H9 (cell line): ENCODE measurements around the gene WSB2. TPM values are rescaled to one million over a fixed set of nuclear protein-coding genes. Genes with fewer than 3 reads are reported as not detected.

Experiments
- DNase-seq: peaks from one replicate; pipeline ENCODE4 v3.0.0-alpha.2; 2017
- H2AFZ ChIP-seq: one replicate; pipeline ENCODE4 v1.6.1; 2013; ENCODE audit warnings: mild to moderate bottlenecking, low read length, control low read depth, moderate library complexity
- H2AK5ac ChIP-seq: 2 replicates; pipeline ENCODE4 v1.6.1; 2013; ENCODE audit warnings: low read length, control low read depth, mixed read lengths; ENCODE audit not compliant: insufficient read length
- H2BK120ac ChIP-seq: one replicate; pipeline ENCODE4 v1.6.1; 2013; ENCODE audit warnings: low read depth, mild to moderate bottlenecking, low read length, control low read depth, inconsistent platforms; ENCODE audit not compliant: poor library complexity, severe bottlenecking
- H2BK12ac ChIP-seq: 2 replicates; pipeline ENCODE4 v1.6.1; 2013; ENCODE audit warnings: low read length, control low read depth, mixed read lengths, low read depth; ENCODE audit not compliant: insufficient read length
- H2BK15ac ChIP-seq: 2 replicates; pipeline ENCODE4 v1.6.1; 2013; ENCODE audit warnings: low read depth, low read length, control low read depth
- H2BK20ac ChIP-seq: one replicate; pipeline ENCODE4 v1.6.1; 2013; ENCODE audit warnings: low read depth, mild to moderate bottlenecking, low read length, control low read depth, inconsistent platforms; ENCODE audit not compliant: poor library complexity, severe bottlenecking
- H2BK5ac ChIP-seq: 2 replicates; pipeline ENCODE4 v1.6.1; 2013; ENCODE audit warnings: low read length, control low read depth, mixed read lengths; ENCODE audit not compliant: insufficient read length
- H3K14ac ChIP-seq: 2 replicates; pipeline ENCODE4 v1.6.1; 2013; ENCODE audit warnings: low read length, control low read depth; ENCODE audit not compliant: insufficient read depth
- H3K18ac ChIP-seq: 2 replicates; pipeline ENCODE4 v1.6.1; 2013; ENCODE audit warnings: low read depth, mild to moderate bottlenecking, mixed read lengths, low read length, control low read depth; ENCODE audit not compliant: insufficient read length
- H3K23ac ChIP-seq: 2 replicates; pipeline ENCODE4 v1.6.1; 2013; ENCODE audit warnings: low read length, control low read depth, mixed read lengths, low read depth; ENCODE audit not compliant: insufficient read length
- H3K23me2 ChIP-seq: 2 replicates; pipeline ENCODE4 v1.6.1; 2013; ENCODE audit warnings: low read depth, mild to moderate bottlenecking, mixed read lengths, low read length, control low read depth; ENCODE audit not compliant: insufficient read length, poor library complexity, severe bottlenecking
- H3K27ac ChIP-seq: 2 replicates; pipeline ENCODE4 v1.5.1; 2013; ENCODE audit warnings: low read length, control low read depth, mixed read lengths, low read depth; ENCODE audit not compliant: insufficient read length
- H3K27me3 ChIP-seq: 2 replicates; pipeline ENCODE4 v1.6.1; 2013; ENCODE audit warnings: low read length, control low read depth, inconsistent platforms; ENCODE audit not compliant: insufficient read depth
- H3K4ac ChIP-seq: 2 replicates; pipeline ENCODE4 v1.6.1; 2013; ENCODE audit warnings: low read depth, mild to moderate bottlenecking, control low read depth, inconsistent platforms, low read length, moderate library complexity
- H3K4me1 ChIP-seq: 2 replicates; pipeline ENCODE4 v1.6.1; 2013; ENCODE audit warnings: low read length, control low read depth, inconsistent platforms; ENCODE audit not compliant: insufficient read depth
- H3K4me2 ChIP-seq: 2 replicates; pipeline ENCODE4 v1.6.1; 2013; ENCODE audit warnings: low read length, control low read depth, mixed read lengths; ENCODE audit not compliant: insufficient read length, insufficient read depth
- H3K56ac ChIP-seq: 2 replicates; pipeline ENCODE4 v1.6.1; 2013; ENCODE audit warnings: low read depth, mild to moderate bottlenecking, mixed read lengths, low read length, control low read depth; ENCODE audit not compliant: insufficient read length
- H3K79me1 ChIP-seq: 2 replicates; pipeline ENCODE4 v1.6.1; 2013; ENCODE audit warnings: low read depth, mild to moderate bottlenecking, moderate library complexity, low read length, control low read depth, inconsistent platforms; ENCODE audit not compliant: insufficient read depth, poor library complexity, severe bottlenecking
- H3K79me2 ChIP-seq: 2 replicates; pipeline ENCODE4 v1.6.1; 2013; ENCODE audit warnings: low read length, control low read depth, inconsistent platforms; ENCODE audit not compliant: insufficient read depth
- H3K9ac ChIP-seq: 2 replicates; pipeline ENCODE4 v1.6.1; 2013; ENCODE audit warnings: low read length, control low read depth, mixed read lengths; ENCODE audit not compliant: insufficient read length; ENCODE audit errors: extremely low read depth
- H3K9me3 ChIP-seq: one replicate; pipeline ENCODE4 v1.6.1; 2013; ENCODE audit warnings: low read depth, low read length, inconsistent platforms; ENCODE audit not compliant: control insufficient read depth
- H3T11ph ChIP-seq: one replicate; pipeline ENCODE4 v1.6.1; 2013; ENCODE audit warnings: mild to moderate bottlenecking, low read length, control low read depth, inconsistent platforms
- H4K20me1 ChIP-seq: one replicate; pipeline ENCODE4 v1.6.1; 2013; ENCODE audit not compliant: control insufficient read depth, insufficient read length, insufficient read depth
- H4K5ac ChIP-seq: 2 replicates; pipeline ENCODE4 v1.6.1; 2013; ENCODE audit warnings: low read depth, mild to moderate bottlenecking, mixed read lengths, low read length, control low read depth; ENCODE audit not compliant: insufficient read length
- H4K8ac ChIP-seq: replicated peaks from 2 replicates; pipeline ENCODE4 v1.6.1; 2013; ENCODE audit warnings: low read length, control low read depth, mixed read lengths, low read depth; ENCODE audit not compliant: insufficient read length
- H4K91ac ChIP-seq: 2 replicates; pipeline ENCODE4 v1.6.1; 2013; ENCODE audit warnings: low read depth, mild to moderate bottlenecking, moderate library complexity, mixed read lengths, low read length, control low read depth; ENCODE audit not compliant: insufficient read length
- H3K27ac Mint-ChIP-seq, 3 experiments: 2 replicates in 2 of 3; 3 replicates in 1 of 3; pipeline ENCODE4 v1.8.0; 2020 to 2021; ENCODE audit warnings: mixed read lengths in 3 of 3, mild to moderate bottlenecking in 1 of 3, moderate library complexity in 1 of 3
- H3K27me3 Mint-ChIP-seq: 2 replicates; pipeline ENCODE4 v1.8.0; 2021; ENCODE audit warnings: low read depth, mild to moderate bottlenecking, moderate library complexity, mixed read lengths
- H3K36me3 Mint-ChIP-seq, 3 experiments: 2 replicates in 2 of 3; 3 replicates in 1 of 3; pipeline ENCODE4 v1.8.0; 2020 to 2021; ENCODE audit warnings: low read depth in 3 of 3, mixed read lengths in 3 of 3; ENCODE audit not compliant: insufficient read depth in 1 of 3
- H3K4me1 Mint-ChIP-seq, 2 experiments: 2 replicates each; pipeline ENCODE4 v1.8.0; 2020; ENCODE audit warnings: mixed read lengths in 2 of 2
- H3K4me3 Mint-ChIP-seq, 2 experiments: 2 replicates in 1 of 2; 3 replicates in 1 of 2; pipeline ENCODE4 v1.8.0; 2020 to 2021; ENCODE audit warnings: mild to moderate bottlenecking in 2 of 2, mixed read lengths in 2 of 2, moderate library complexity in 1 of 2
- H3K9me3 Mint-ChIP-seq, 2 experiments: 2 replicates in 1 of 2; 3 replicates in 1 of 2; pipeline ENCODE4 v1.8.0; 2020; ENCODE audit warnings: mild to moderate bottlenecking in 2 of 2, mixed read lengths in 2 of 2, moderate library complexity in 1 of 2
- WGBS: extraction: QIAGEN DNeasy Blood & Tissue Kit; methylation state at CpG from one replicate; pipeline ENCODE4 v1.1.7; 2013; ENCODE audit warnings: missing lambda C conversion rate, low lambda C conversion rate, mixed read lengths; ENCODE audit not compliant: insufficient read length; ENCODE audit errors: extremely low coverage; 5-methylcytosine and 5-hydroxymethylcytosine counted together
- total RNA-seq: library from RNA; stranded (reverse); gene quantifications from 2 replicates; pipeline ENCODE4 v1.2.1, GENCODE V29; 2021
- TF ChIP-seq, protein P1 (sequence below): fragments of 200-600 bp; sonication (generic); conservative IDR thresholded peaks from 3 replicates; pipeline ENCODE4 v1.8.0; 2021; ENCODE audit warnings: antibody characterized with exemption, mild to moderate bottlenecking

Gene WSB2
- total RNA-seq, 1 experiment from 2014 or later: 58.6 TPM

- Histone ChIP-seq H4K91ac (no peak overlapping the region), H2BK5ac (no peak overlapping the region), H3K9ac (no peak overlapping the region), H4K5ac (no peak overlapping the region), H2AFZ (no peak overlapping the region), H3K79me2 (no peaks in the 10 kb centered on the region; the same call in 1 of the 2 replicates), H3K9me3 (no peaks in the 10 kb centered on the region), H3T11ph (no peak overlapping the region), H4K8ac (no peak overlapping the region), H3K23ac (no peak overlapping the region), H2BK120ac (no peak overlapping the region), H3K56ac (no peak overlapping the region), H2BK12ac (no peak overlapping the region), H3K18ac (no peak overlapping the region), H2AK5ac (no peak overlapping the region), H2BK20ac (no peak overlapping the region), H3K4me2 (no peak overlapping the region), H3K4me1 (no peaks in the 10 kb centered on the region; the same call in 1 of the 2 replicates), H3K27me3 (no peaks in the 10 kb centered on the region), H3K4ac (no peak overlapping the region), H3K27ac (no peak overlapping the region), H4K20me1 (no peaks in the 10 kb centered on the region), H3K79me1 (no peaks in the 10 kb centered on the region), H3K14ac (no peak overlapping the region), H3K23me2 (peaks cover 6% of the 10 kb centered on the region), H2BK15ac (no peak overlapping the region)
- Mint-ChIP-seq H3K4me1 (peaks cover 13 to 18% of the 10 kb centered on the region in 2 experiments), H3K27ac (no peak overlapping the region), H3K4me3 (no peak overlapping the region), H3K36me3 (peaks cover 0 to 3% (median 0%) of the 10 kb centered on the region in 3 experiments; a peak in 1 of 7 replicates), H3K9me3 (no peaks in the 10 kb centered on the region), H3K27me3 (no peaks in the 10 kb centered on the region)
- TF ChIP-seq, protein P1, sequence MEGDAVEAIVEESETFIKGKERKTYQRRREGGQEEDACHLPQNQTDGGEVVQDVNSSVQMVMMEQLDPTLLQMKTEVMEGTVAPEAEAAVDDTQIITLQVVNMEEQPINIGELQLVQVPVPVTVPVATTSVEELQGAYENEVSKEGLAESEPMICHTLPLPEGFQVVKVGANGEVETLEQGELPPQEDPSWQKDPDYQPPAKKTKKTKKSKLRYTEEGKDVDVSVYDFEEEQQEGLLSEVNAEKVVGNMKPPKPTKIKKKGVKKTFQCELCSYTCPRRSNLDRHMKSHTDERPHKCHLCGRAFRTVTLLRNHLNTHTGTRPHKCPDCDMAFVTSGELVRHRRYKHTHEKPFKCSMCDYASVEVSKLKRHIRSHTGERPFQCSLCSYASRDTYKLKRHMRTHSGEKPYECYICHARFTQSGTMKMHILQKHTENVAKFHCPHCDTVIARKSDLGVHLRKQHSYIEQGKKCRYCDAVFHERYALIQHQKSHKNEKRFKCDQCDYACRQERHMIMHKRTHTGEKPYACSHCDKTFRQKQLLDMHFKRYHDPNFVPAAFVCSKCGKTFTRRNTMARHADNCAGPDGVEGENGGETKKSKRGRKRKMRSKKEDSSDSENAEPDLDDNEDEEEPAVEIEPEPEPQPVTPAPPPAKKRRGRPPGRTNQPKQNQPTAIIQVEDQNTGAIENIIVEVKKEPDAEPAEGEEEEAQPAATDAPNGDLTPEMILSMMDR: no peak
- DNase-seq: no peak
- no CpG with 5 or more reads among the region's 8 CpGs for WGBS
These were observed 46.7 kb upstream of the WSB2 start for GRCh38 chr12:118107694-118108093.
